IPS-NIHi7 (cell line): ENCODE measurements around the gene RBM44.

ENCODE experiments used
- DNase-seq: peaks from one replicate; pipeline ENCODE4 v3.0.0; 2012; ENCODE audit warnings: mixed read lengths; ENCODE audit errors: extremely low spot score

The RBM44 gene

GRCh38 chr2:237886685-237887481, 88.3 kb downstream of the RBM44 start:
- DNase-seq: no peak

- no peak for DNase-seq
Measured at GRCh38 chr2:237888389-237888788, 89.8 kb downstream of the RBM44 start.

- DNase-seq: no peak
Measured at GRCh38 chr2:237889016-237889415, 90.4 kb downstream of the RBM44 start.

GRCh38 chr2:237889811-237890210, 91.2 kb downstream of the RBM44 start:
- no peak for DNase-seq
